IMR-90 (cell line): Measurements from ENCODE around the gene CLK3.

ENCODE experiments used
- CEBPB ChIP-seq: IDR thresholded peaks from 2 replicates; pipeline ENCODE4 v1.6.1; 2012; ENCODE audit warnings: low read depth, low read length, improper control_type of control experiment
- FOS ChIP-seq: fragments of 150-350 bp; IDR thresholded peaks from 2 replicates; pipeline ENCODE4 v1.6.1; 2016; ENCODE audit warnings: low read depth, low read length
- MXI1 ChIP-seq: IDR thresholded peaks from 2 replicates; pipeline ENCODE4 v1.6.1; 2012; ENCODE audit warnings: low read depth, mild to moderate bottlenecking, low read length, moderate library complexity, borderline replicate concordance
- POLR2A ChIP-seq: IDR thresholded peaks from 2 replicates; pipeline ENCODE4 v1.6.1; 2012; ENCODE audit warnings: mild to moderate bottlenecking, low read depth, low read length
- RAD21 ChIP-seq: IDR thresholded peaks from 2 replicates; pipeline ENCODE4 v1.6.1; 2012; ENCODE audit warnings: low read length, improper control_type of control experiment
- SMC3 ChIP-seq: fragments of 150-350 bp; IDR thresholded peaks from 2 replicates; pipeline ENCODE4 v1.6.1; 2016; ENCODE audit warnings: low read depth, mild to moderate bottlenecking, antibody characterized with exemption, low read length, moderate library complexity
- USF2 ChIP-seq: fragments of 150-350 bp; IDR thresholded peaks from 2 replicates; pipeline ENCODE4 v1.6.1; 2017; ENCODE audit warnings: mild to moderate bottlenecking, antibody characterized with exemption, low read length, low read depth
- TF ChIP-seq, protein P1 (sequence below): conservative IDR thresholded peaks from 2 replicates; pipeline ENCODE4 v1.5.1; 2012; ENCODE audit warnings: mild to moderate bottlenecking, low read depth, low read length, improper control_type of control experiment

- TF ChIP-seq RAD21: peak; percentile 90
- TF ChIP-seq, protein P1, sequence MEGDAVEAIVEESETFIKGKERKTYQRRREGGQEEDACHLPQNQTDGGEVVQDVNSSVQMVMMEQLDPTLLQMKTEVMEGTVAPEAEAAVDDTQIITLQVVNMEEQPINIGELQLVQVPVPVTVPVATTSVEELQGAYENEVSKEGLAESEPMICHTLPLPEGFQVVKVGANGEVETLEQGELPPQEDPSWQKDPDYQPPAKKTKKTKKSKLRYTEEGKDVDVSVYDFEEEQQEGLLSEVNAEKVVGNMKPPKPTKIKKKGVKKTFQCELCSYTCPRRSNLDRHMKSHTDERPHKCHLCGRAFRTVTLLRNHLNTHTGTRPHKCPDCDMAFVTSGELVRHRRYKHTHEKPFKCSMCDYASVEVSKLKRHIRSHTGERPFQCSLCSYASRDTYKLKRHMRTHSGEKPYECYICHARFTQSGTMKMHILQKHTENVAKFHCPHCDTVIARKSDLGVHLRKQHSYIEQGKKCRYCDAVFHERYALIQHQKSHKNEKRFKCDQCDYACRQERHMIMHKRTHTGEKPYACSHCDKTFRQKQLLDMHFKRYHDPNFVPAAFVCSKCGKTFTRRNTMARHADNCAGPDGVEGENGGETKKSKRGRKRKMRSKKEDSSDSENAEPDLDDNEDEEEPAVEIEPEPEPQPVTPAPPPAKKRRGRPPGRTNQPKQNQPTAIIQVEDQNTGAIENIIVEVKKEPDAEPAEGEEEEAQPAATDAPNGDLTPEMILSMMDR: peak; percentile 82
- TF ChIP-seq POLR2A: no peak
- TF ChIP-seq CEBPB: no peak
- TF ChIP-seq MXI1: no peak
- peak; percentile 90 for TF ChIP-seq SMC3
- no peak for TF ChIP-seq USF2
- no peak for TF ChIP-seq FOS
Observed at GRCh38 chr15:74635228-74635627, 19.6 kb downstream of the CLK3 start.
